Hematopoietic multipotent progenitor cell treated with erythropoietin and hydrocortisone succinate and interleukin-3 and kit ligand, for 8 days (in vitro differentiated cells): ENCODE measurements around the gene CELSR1.

ENCODE experiments used
- DNase-seq: peaks from one replicate; pipeline ENCODE4 v3.0.0-alpha.2; 2015

Gene CELSR1

DNA sequence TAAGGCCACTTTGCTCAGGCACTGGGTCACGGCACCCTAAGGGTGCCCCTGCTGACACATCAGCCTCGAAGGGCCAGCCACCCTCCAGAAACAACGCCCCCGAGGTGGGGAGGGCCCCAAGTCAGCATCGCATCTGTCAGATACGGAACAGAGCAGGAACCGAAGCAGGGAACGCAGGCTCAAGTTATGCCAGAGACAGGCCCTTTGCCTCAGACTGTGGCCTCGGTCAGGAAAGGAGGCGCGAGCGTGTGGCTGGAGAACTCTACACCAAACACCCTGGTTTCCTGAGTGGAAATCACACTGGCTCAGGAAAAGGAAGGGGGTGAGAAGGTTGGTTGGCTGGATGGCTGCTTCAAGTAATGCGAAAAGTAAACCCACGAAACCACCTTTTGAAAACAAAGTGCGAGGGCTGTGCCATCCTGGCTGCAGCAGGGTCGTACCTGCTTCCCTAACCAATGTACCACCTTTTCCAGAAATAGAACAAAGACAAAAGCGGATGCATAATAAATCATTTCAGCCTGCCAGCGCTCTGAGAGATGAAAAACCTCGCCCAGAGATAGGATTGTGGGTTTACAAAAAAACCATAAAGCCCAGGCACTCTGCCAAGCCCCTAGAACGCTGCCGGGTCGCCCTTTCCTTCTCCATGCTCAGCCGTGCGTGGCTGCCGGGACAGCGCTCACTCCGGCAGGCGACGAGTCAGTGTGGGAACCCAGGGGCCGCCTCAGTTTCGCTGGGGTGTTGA, 163.3 kb downstream of the CELSR1 start:
- peak; percentile 53 for DNase-seq

DNA sequence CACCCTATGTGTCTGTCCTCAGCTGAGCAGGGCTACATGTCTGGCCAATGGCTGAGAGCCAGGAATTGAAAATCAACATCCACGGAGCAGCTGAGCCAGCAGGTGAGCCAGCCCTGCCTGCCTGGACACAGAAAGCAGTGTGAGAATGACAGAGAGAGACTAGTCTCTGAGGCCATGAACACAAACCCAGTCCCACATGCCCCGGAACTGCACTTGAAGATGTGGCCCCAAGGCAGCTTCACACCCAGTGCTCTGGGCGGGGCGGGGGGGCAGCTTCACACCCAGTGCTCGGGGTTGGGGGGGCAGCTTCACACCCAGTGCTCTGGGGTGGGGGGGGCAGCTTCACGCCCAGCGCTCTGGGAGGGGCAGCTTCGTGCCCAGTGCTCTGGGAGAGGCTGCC, 164.3 kb downstream of the CELSR1 start:
- no peak for DNase-seq

- no peak for DNase-seq
Observed at GRCh38 chr22:46372686-46373085, 164.7 kb downstream of the CELSR1 start.

DNA sequence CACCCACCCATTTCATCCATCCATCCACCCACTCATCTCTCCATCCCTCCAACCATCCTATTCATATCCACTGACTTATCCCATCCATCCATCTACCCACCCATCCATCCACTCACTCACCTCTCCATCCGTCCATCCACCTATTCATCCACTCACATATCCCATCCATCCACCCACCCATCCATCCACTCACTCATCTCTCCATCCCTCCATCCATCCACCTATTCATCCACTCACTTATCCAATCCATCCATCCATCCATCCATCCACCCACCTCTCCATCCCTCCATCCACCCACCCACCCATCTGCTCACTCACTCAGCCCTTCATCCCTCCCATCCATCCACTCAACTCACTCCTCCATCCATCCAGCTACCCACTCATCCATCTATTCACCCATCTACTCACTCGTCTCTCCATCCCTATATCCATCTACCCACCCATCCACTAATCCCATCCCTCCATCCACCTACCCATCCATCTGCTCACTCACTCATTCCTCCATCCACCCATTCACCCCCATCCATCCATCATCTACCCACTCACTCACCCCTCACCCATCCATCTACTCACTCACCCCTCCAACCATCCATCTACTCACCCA, 165.7 kb downstream of the CELSR1 start:
- DNase-seq: no peak

GRCh38 chr22:46370584-46371291, 166.7 kb downstream of the CELSR1 start:
- DNase-seq: no peak

DNA sequence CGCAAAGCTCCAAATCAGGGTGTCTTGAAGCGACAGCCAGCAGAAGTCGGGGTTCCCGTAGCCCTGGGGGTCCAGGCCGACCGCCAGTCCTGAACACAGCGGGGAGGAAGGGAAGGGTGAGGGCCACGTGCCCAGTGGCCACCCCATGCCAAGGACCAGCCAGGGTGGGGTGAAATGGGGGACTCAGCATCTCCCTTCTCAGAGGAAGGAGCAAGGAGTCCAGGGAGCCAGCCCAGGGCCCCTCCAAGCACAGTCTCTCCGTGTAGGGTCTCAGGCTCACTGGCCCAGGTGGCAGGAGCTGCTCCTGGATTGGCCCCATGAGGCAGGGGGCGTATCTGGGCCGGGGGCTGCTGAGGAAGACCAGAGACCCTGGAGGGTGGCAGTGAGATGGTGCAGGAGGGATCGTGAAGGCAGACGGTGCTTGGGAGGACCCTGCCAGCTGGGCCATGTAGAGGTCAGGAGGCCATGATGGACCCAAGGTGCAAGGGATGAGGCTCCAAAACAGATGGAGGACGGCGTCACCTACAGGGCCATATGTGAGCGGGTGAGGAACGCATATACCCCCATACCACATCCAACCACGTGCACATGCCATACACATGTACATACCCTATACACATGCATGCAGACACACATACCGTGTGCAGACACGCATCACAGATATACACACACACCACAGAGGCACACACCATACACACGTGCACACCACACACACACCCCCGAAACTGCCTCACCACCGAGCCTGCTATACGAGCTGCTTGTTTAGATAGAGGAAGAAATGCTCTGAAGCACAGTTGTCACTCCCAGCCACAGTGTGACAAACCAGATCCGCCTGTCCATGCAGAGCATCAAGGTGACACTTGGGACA, 167.5 kb downstream of the CELSR1 start:
- DNase-seq: no peak

DNA sequence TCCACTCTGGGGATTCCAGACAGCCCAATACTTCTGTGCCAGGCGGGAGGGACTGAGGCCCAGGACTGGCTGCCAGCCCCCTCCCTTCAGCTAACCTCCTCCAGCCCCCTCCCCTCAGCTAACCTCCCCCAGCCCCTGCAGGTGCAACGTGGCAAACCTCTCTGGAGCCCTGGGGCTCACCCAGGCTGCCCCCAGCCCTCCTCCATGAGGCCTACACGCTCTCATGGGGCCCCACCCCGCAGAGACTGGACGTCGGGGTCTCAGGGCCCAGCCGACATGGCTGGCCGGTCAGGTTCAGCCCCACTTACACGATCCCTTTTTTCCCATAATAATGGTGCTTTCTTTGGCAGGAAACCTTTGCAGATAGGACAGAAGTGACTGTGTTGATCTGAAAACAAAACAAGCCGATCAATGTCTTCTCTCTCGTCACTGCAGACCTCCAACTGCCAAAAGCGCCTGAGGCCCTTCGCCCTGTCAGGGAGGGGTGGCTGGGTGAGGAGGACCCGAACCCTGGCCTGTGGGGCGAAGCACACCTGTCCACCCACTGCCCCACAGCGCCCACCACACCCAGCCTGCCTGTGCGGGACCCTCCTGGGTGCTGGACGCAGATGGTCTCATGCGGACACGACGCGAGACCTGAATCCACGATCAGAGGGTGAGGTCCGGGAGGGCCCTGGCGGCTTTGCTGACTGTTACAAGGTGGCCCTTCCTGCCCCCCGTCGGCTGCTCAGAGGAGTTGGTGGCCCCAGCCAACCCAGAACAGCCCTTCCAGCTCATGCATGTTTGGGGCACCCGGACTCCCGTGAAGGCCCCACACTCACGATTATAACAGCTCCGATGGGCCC, 168.3 kb downstream of the CELSR1 start:
- no peak for DNase-seq

DNA sequence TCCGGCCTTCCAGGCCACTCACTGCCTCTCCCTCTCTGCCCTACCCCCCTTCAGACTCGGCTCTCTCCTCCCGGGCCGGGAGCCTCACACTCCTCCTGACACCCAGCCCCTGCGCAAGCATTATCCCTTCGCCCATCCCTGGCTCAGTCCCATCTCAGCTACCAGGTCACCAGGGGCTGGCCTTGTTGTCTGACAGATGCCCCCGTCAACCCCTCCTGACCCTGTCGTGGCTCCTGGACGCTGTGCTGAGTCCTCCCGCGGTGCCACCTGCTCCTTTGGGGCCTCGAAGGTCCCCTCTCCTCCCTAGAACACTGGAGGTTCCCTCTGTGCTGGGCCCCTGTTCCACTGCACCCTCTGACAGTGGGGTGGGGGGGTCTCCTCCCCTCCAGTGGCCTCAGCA, 169.0 kb downstream of the CELSR1 start:
- no peak for DNase-seq

DNA sequence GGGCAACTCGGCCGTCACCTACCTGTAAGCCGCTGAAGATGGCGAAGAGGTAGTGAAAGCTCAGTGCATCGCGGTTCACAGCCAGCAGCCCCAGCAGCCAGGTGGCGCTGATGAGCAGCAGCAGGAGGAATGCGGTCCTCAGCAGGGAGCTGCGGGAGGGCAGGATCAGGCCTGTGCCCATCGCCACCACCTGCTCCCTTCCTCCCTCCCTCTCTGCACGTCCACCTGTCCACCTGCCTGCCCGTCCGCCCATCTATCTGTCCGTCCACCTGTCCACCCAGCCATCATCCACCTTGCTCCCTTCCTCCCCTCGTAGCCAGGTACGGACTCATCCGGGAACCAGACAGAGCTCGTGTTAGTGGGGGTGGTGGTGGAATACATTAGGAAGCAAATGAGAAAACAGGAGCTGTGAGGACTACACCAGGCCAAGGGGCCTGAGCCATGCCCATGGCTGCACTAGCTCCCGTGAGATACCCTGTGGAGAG, 169.7 kb downstream of the CELSR1 start:
- DNase-seq: peak; percentile 52

DNA sequence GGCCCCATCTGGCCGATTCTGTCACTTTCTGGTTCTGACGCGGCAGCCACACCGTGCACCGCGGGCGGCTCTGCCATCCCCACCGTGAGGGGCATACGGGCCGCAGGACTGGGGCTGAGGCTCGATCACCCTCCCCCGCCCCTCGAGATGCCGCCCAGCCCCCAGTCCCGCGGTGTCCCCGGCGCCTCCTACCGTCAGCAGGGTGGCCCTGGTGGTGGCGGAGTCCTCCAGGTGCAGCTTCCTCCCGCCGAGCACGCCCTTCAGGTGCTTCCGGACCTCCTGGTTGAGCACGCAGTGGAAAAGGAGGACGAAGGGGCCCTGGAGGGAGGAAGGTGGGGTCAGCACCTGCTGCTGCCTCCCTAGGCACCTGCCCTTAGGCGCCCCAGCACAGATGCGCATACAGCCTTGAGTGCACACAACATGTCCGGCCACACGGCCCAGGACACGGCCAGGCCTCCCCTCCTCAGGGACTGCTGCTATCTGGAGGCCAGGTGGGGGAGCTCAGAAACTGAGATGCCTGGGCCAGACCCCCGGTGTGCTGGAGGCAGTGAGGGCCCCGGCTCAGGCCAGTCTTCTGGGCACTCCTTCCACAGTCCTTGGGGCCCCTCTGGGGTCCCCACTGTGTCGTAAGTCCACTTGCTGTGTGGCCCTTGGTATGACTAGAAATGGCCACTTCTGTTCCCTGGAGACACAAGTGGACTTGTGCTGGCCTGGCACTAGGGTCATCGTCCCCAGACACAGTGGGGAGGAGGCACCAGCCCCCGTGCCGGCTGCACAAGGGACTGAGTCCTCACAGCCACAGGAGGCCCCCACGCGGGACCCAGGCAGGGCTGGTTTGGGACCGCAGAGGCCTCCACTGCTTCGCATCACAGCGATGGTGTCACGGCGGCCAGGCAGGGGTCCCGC, 170.4 kb downstream of the CELSR1 start:
- DNase-seq: no peak

- no peak for DNase-seq
Observed at GRCh38 chr22:46366327-46366731, 171.1 kb downstream of the CELSR1 start.

DNA sequence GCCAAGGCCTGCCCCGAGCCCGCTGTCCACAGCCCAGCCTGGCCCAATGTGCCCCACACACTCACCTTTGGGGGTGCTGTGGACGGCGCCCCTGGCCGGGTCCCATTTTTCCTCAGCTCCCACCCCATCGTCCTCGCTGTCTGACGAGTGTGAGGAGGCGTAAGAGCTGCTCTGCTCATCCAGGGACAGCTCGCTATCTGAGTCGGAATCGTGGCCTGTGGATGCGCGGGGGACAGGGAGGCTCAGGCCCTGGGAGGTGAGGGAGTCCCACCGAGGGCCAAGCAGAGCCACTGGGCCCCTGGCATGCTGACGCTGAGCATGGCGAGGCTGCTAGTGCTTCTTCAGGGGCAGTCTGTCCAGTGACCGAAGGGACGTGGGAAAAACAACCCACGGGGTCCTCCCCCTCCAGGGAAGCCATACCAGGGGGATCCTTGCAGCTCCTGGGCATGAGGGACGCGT, 172.2 kb downstream of the CELSR1 start:
- DNase-seq: no peak

GRCh38 chr22:46364341-46365165, 172.9 kb downstream of the CELSR1 start:
- no peak for DNase-seq

GRCh38 chr22:46363611-46364321, 173.7 kb downstream of the CELSR1 start:
- DNase-seq: no peak

GRCh38 chr22:46362934-46363515, 174.4 kb downstream of the CELSR1 start:
- DNase-seq: no peak

DNA sequence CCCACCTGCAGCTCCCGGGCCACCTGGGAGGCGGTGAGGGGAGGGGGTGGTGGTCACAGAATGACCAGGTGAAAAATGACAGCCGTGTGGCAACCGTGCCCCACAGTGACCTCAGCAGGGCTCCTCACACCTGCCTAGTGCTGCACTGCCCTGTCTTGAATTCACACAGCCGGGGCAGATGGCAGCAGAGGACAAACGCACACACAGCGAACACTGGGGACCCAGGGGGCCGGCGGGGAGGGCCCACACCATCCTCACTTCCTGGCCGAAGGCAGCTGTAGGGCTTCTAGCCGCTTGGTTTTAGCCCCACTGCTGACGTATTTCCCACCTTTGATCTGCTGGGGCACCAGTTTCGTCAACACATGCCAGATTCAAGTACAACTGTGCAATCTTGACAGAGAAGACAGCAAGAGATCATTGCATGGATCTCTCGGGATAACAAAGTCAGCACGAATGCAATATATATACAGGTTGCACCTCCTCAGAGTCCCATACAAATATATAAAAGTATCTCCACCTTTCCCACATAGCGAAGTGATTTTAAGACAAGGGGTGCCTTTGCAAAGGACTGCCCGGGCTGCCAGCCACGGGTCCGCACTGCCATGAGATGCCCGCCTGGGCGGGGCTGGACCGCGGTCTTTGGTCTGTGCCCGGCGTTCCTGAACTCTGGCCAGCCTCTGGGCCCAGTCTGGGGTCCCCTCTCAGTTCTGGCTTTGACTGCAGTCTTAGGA, 175.1 kb downstream of the CELSR1 start:
- no peak for DNase-seq

DNA sequence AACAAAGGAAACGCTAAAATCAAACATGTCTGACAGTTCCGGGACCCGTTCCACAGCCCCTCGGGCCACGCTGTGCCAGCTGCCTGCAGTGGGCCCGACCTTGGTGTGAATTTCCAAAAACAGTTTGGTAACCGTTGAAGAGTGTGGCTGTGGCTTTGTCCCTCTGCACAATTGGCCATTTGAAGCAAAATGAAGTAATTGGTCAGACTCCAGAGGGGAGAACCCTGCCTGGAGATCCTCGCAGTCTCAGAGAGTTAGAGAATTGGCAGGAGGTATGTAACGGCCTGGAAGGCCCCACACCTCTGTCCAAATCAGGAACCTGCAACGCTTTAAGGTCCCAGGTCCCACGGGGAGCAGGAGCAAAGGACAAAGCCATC, 175.6 kb downstream of the CELSR1 start:
- DNase-seq: no peak

DNA sequence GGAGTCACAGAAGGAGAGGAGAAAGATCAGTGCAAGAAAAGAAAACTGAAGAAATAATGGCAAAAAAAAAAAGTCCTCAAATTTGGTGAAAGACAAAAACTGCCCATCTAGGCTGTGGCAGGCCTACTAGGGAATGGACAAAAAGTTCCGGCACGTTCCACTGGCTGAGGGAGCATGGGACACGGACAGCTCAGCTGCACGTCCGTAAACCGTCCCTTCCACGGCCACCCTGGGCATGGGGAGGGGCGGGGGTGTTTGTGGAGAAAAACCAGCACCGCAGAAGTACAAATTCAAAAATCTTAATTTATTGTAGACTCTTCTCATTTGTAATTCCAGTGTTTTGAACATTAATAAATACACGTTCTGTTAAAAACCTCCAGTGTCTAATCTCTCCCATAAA, 176.5 kb downstream of the CELSR1 start:
- no peak for DNase-seq
